Inflammatory macrophage treated with lipopolysaccharide for 4 hours (primary cell): ENCODE measurements around the gene VCX2.
"Not testable (repeated sequence)": the region's sequence is repeated elsewhere in the genome, so short reads cannot be mapped to it uniquely, and the experiment has no call there.

Experiments used
- DNase-seq: peaks from one replicate; pipeline ENCODE4 v3.0.0-alpha.2; 2020

VCX2 gene

DNA sequence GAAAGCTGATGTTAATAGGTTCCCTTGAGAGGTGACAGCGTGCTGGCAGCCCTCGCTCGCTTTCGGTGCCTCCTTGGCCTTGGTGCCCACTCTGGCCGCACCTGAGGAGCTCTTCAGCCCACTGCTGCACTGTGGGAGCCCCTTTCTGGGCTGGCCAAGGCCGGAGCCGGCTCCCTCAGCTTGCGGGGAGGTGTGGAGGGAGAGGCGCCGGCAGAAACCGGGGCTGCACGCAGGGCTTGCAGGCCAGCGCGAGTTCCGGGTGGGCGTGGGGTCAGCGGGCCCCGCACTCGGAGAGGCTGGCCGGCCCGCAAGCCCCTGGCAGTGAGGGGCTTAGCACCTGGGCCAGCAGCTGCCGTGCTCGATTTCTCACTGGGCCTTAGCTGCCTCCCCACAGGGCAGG lies 49.7 kb downstream of the VCX2 start:
- DNase-seq: not testable (repeated sequence)
